ENCODE results near the gene PRKCE.

DNA sequence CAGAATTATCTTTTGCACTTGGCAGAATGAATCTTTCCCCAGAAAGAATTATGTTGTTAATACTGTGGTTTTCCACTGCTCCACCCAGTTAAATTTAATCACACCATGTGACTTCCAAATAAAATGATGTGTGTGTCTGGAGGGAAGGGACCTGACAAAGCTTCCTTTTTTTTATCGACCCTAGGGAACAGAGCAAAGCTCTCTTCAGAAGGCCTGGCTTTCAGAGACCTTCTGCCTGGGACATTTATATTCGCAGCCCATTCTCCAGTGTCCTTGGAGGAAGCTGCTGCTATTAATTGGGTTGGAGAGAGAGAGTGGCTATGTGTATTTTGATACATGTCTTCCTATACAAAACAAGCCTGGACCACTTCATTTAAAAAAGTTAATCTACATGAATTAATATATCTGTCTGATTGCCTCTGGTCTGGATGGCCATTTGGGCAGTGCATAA, 233.7 kb downstream of the PRKCE start:
- TF ChIP-seq ZNF274 (IDR thresholded peaks at IDR 0.05; ENCODE audit: low read depth, low read length), result no peak
- no peak for TF ChIP-seq YY1 (IDR thresholded peaks at IDR 0.05; ENCODE audit: insufficient read depth, insufficient read length)
- TF ChIP-seq SUZ12 (IDR thresholded peaks at IDR 0.05; ENCODE audit: extremely low read depth, insufficient read depth, insufficient read length), result no peak

Data from NT2/D1 (cell line).